Liver (tissue), 9 donors: ENCODE results near the gene TAPBPL. TPM values are rescaled to one million over a fixed set of nuclear protein-coding genes. Genes with fewer than 3 reads are reported as not detected.

ENCODE experiments used
- DNase-seq: peaks from one replicate; pipeline ENCODE4 v3.0.0-alpha.2; 2017; ENCODE audit warnings: low spot score
- H3K27ac ChIP-seq, 2 donors: one replicate each; pipeline ENCODE4 v1.7.0; 2013; ENCODE audit warnings: inconsistent platforms in 2 of 2, low read length in 2 of 2, control low read depth in 1 of 2, low read depth in 1 of 2, mild to moderate bottlenecking in 1 of 2
- H3K27me3 ChIP-seq, 4 donors: one replicate each; pipeline versions ENCODE4 v1.6.1 to v1.7.0; 2013; ENCODE audit warnings: low read length in 3 of 4, inconsistent platforms in 1 of 4, mild to moderate bottlenecking in 1 of 4, moderate library complexity in 1 of 4; ENCODE audit not compliant: control insufficient read depth in 4 of 4, insufficient read depth in 4 of 4
- H3K36me3 ChIP-seq, 4 donors: one replicate each; pipeline versions ENCODE4 v1.6.1 to v1.7.0; 2013; ENCODE audit warnings: low read length in 3 of 4, mild to moderate bottlenecking in 3 of 4, low read depth in 1 of 4, moderate library complexity in 1 of 4; ENCODE audit not compliant: control insufficient read depth in 4 of 4, insufficient read depth in 3 of 4
- H3K4me1 ChIP-seq, 4 donors: one replicate each; pipeline versions ENCODE4 v1.6.1 to v1.7.0; 2013; ENCODE audit warnings: low read length in 3 of 4, mild to moderate bottlenecking in 3 of 4, moderate library complexity in 1 of 4; ENCODE audit not compliant: control insufficient read depth in 4 of 4, insufficient read depth in 4 of 4
- H3K4me3 ChIP-seq, 3 donors: one replicate each; pipeline versions ENCODE4 v1.6.1 to v1.7.0; 2013; ENCODE audit warnings: low read length in 3 of 3, control low read depth in 1 of 3, low read depth in 1 of 3, mild to moderate bottlenecking in 1 of 3
- H3K9ac ChIP-seq, 2 donors: one replicate each; pipeline ENCODE4 v1.7.0; 2013; ENCODE audit warnings: low read length in 2 of 2, mild to moderate bottlenecking in 2 of 2, moderate library complexity in 2 of 2, control low read depth in 1 of 2, low read depth in 1 of 2
- H3K9me3 ChIP-seq, 4 donors: one replicate each; pipeline versions ENCODE4 v1.6.1 to v1.7.0; 2013; ENCODE audit warnings: low read length in 3 of 4; ENCODE audit not compliant: control insufficient read depth in 4 of 4
- ATF3 ChIP-seq: IDR thresholded peaks from 2 replicates; pipeline ENCODE4 v1.6.1; 2016; ENCODE audit warnings: antibody characterized with exemption
- CTCF ChIP-seq: fragments of 150-350 bp; IDR thresholded peaks from 2 replicates; pipeline ENCODE4 v1.5.1; 2017; ENCODE audit warnings: improper control_type of control experiment, low read depth, low read length; ENCODE audit not compliant: missing input control
- EGR1 ChIP-seq, 2 donors: IDR thresholded peaks; 2 replicates each; pipeline ENCODE4 v1.6.1; 2016 to 2018; ENCODE audit warnings: antibody characterized with exemption in 2 of 2, low read depth in 2 of 2
- FOXA1 ChIP-seq: IDR thresholded peaks from 2 replicates; pipeline ENCODE4 v1.6.1; 2016; ENCODE audit warnings: antibody characterized with exemption
- FOXA2 ChIP-seq: IDR thresholded peaks from 2 replicates; pipeline ENCODE4 v1.6.1; 2016; ENCODE audit warnings: antibody characterized with exemption
- HNF4A ChIP-seq, 2 donors: conservative IDR thresholded peaks; 2 replicates each; pipeline ENCODE4 v1.6.1; 2016; ENCODE audit warnings: antibody characterized with exemption in 2 of 2, mild to moderate bottlenecking in 2 of 2
- JUND ChIP-seq, 2 donors: IDR thresholded peaks; 2 replicates each; pipeline ENCODE4 v1.6.1; 2016; ENCODE audit warnings: antibody characterized with exemption in 2 of 2
- NR2F2 ChIP-seq: IDR thresholded peaks from 2 replicates; pipeline ENCODE4 v1.6.1; 2016; ENCODE audit warnings: antibody characterized with exemption
- RAD21 ChIP-seq, 2 donors: IDR thresholded peaks; 2 replicates each; pipeline ENCODE4 v1.6.1; 2016; ENCODE audit warnings: antibody characterized with exemption in 2 of 2, mild to moderate bottlenecking in 2 of 2
- REST ChIP-seq: IDR thresholded peaks from 2 replicates; pipeline ENCODE4 v1.6.1; 2016; ENCODE audit warnings: antibody characterized with exemption, mild to moderate bottlenecking
- RXRA ChIP-seq, 2 donors: IDR thresholded peaks; 2 replicates each; pipeline ENCODE4 v1.6.1; 2017 to 2018; ENCODE audit warnings: antibody characterized with exemption in 2 of 2, mild to moderate bottlenecking in 1 of 2
- SP1 ChIP-seq: IDR thresholded peaks from 2 replicates; pipeline ENCODE4 v1.6.1; 2018; ENCODE audit warnings: antibody characterized with exemption, mild to moderate bottlenecking
- YY1 ChIP-seq: IDR thresholded peaks from 2 replicates; pipeline ENCODE4 v1.6.1; 2016; ENCODE audit warnings: antibody characterized with exemption, mild to moderate bottlenecking
- WGBS: extraction: QIAGEN DNeasy Blood & Tissue Kit; methylation state at CpG from one replicate; pipeline ENCODE4 v1.1.7; 2013; 5-methylcytosine and 5-hydroxymethylcytosine counted together
- polyA plus RNA-seq, 2 donors: library from polyadenylated mRNA; stranded (reverse) in 1 of 2; unstranded in 1 of 2; fragments of 200-250 nt in 1 of 2; fragments of >200 nt in 1 of 2; fragmentation: Nextera tagmentation in 1 of 2; extraction: Ambion mirVana in 1 of 2; gene quantifications; one replicate each; pipeline versions ENCODE4 v1.2.1 to v1.2.3, GENCODE V29; 2013 to 2015
- total RNA-seq, 2 donors: library from RNA; depleted of rRNA; stranded (reverse); fragments of >200 nt; gene quantifications; one replicate each; pipeline ENCODE4 v1.2.3, GENCODE V29; 2014
- TF ChIP-seq, protein P1 (sequence below): IDR thresholded peaks from 2 replicates; pipeline ENCODE4 v1.6.1; 2016; ENCODE audit warnings: antibody characterized with exemption
- donor health status: healthy.
- donor health status: healthy.
- donor health status: healthy.
- donor health status: healthy.
- donor health status: healthy.

Gene TAPBPL
- total and polyA plus RNA-seq, 4 donors: 9.5 to 32.9 (median 19.0) TPM

DNA sequence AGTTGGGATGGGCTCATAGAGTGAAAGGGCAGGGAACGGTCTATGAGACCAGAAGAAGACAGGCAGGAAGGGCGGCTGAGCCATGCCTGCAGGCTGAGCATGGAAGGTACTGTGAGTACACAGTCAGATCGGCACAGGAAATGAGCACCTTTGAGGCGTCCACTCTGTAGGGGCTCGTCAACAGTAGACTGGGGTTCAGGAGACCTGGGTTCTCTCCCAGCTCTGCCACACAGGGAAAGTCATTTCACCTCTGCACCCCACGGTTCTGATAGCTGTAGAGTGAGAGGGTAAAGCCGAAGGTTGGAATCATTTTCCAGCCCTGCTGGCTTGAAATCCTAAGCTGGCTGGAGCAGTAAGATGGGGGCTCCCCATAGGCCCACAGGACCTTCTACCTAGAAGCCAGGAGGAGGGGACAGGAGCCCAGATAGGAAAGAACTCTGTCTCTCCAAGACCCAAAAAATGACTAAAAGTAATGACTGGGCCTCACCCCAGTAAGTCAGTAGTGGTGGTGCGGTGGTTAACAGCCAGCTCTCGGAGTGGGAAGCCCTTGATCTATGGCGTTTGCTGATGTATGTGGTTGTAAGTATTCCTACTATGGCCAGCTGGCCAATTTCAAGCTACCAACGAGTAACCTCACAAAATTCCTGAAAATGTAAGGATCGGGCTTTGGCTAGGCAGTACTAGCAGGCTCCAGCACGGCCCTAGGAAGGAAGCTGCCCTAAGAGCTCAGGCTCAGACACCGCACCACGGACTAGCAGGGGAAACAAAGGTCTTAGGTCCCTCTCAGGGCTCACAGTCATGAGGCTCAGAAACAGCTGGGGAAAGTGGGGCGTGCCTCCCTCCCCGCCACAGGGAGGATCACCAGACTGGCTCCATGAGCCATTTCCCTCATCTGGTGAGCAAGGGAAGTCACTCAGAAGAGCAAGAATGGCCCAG lies 17.4 kb upstream of the TAPBPL start:
- no peak overlapping the region for H3K9ac ChIP-seq
- no peaks in the 10 kb centered on the region for H3K9me3 ChIP-seq
- no peaks in the 10 kb centered on the region for H3K36me3 ChIP-seq
- H3K4me3 ChIP-seq: no peak overlapping the region
- H3K27ac ChIP-seq: no peak overlapping the region
- TF ChIP-seq ATF3: no peak
- no peak for TF ChIP-seq CTCF
- TF ChIP-seq FOXA2: no peak
- TF ChIP-seq RXRA (IDR thresholded peaks at IDR 0.05): no peak
- TF ChIP-seq SP1: no peak
- no peak for TF ChIP-seq HNF4A (conservative IDR thresholded peaks at IDR 0.05)
- TF ChIP-seq, protein P1, sequence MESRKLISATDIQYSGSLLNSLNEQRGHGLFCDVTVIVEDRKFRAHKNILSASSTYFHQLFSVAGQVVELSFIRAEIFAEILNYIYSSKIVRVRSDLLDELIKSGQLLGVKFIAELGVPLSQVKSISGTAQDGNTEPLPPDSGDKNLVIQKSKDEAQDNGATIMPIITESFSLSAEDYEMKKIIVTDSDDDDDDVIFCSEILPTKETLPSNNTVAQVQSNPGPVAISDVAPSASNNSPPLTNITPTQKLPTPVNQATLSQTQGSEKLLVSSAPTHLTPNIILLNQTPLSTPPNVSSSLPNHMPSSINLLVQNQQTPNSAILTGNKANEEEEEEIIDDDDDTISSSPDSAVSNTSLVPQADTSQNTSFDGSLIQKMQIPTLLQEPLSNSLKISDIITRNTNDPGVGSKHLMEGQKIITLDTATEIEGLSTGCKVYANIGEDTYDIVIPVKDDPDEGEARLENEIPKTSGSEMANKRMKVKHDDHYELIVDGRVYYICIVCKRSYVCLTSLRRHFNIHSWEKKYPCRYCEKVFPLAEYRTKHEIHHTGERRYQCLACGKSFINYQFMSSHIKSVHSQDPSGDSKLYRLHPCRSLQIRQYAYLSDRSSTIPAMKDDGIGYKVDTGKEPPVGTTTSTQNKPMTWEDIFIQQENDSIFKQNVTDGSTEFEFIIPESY: no peak
- TF ChIP-seq REST: no peak
- TF ChIP-seq EGR1 (IDR thresholded peaks at IDR 0.05; ENCODE audit: low read depth in 2 of 2): no peak
- TF ChIP-seq NR2F2: no peak
- no peak for TF ChIP-seq YY1
- no peak for DNase-seq
- no peaks in the 10 kb centered on the region for H3K27me3 ChIP-seq
- WGBS: 85% methylated on average over 17 of the region's 17 CpGs
- peaks cover 0 to 3% (median 0%) of the 10 kb centered on the region in 4 donors for H3K4me1 ChIP-seq

DNA sequence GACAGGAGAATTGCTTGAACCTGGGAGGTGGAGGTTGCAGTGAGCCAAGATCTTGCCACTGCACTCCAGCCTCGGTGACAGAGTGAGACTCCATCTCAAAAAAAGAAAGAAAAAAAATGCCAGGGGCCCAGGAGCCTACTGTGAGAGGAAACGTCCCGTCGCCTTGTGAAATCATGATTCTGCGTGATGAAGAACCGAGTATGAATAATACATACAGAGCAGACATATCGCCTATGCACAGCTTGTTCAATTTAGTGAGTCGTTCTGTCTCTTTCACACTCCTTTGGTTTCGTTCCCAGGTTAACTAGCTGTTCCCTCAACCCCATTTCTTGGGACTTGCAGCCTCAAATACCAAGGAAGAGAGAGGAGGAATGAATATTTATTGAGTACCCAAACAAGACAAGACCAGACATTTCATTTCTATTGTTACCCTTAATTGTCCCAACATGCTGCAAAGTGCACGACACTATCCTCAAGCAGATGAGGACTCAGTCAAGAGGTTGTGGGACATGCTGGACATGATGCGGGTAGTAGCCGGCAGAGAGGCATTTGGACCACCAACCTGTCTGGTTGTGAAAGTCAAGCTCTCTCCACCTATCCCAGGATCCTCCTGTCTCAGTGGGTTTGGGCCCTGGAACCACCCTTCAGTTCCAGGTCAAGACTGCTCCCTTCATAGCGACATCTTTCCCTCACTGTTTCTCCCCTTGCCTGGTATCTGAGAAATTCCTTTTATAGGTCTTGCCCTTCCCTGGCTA lies 15.7 kb upstream of the TAPBPL start:
- WGBS: 90% methylated on average over 13 of the region's 13 CpGs
- Histone ChIP-seq H3K27me3 (no peaks in the 10 kb centered on the region), H3K27ac (no peak overlapping the region), H3K4me1 (no peaks in the 10 kb centered on the region), H3K4me3 (no peak overlapping the region), H3K9me3 (no peaks in the 10 kb centered on the region), H3K9ac (no peak overlapping the region), H3K36me3 (peaks cover 0 to 1% (median 0%) of the 10 kb centered on the region in 4 donors)
- TF ChIP-seq FOXA1: no peak
- TF ChIP-seq JUND (IDR thresholded peaks at IDR 0.05): no peak
- TF ChIP-seq RAD21 (IDR thresholded peaks at IDR 0.05): no peak
- TF ChIP-seq EGR1 (IDR thresholded peaks at IDR 0.05; ENCODE audit: low read depth in 2 of 2): no peak
- DNase-seq: no peak
